ENCODE measurements around the gene TBC1D28.
"Not testable (repeated sequence)": the region's sequence is repeated elsewhere in the genome, so short reads cannot be mapped to it uniquely, and the experiment has no call there.

The TBC1D28 gene

GRCh38 chr17:18644291-18644690, at the start of gene TBC1D28:
TSS of gene TBC1D28 (minus strand) at chr17:18644391. CDS start at chr17:18641352, 3,039 bp downstream.
- not testable (repeated sequence) for DNase-seq

DNA sequence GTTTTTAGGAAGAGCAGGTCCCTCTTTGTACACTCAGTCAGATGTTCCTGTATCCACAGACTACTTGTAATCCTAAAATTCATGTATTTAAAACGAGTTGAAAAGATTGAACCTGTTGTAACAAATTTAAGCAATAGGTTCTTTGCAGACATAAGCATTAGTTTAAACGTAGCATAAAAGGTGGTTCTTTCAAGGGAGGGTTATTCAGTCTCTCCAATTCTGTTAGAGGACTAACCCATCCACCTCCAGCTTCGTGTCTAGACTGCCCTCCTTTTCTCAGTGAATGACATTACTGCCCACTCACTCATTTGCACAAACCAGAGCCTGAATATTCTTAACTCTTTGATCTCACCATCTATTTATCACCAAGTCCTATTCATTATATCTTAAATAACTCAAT, 38.5 kb upstream of the TBC1D28 start:
- not testable (repeated sequence) for DNase-seq

- DNase-seq: peak; percentile 57
Observed at GRCh38 chr17:18681767-18682571, 37.8 kb upstream of the TBC1D28 start, which contains the start of gene FOXO3B. TSS of gene FOXO3B (minus strand) at chr17:18682314. CDS start at chr17:18681651, 663 bp downstream.

DNA sequence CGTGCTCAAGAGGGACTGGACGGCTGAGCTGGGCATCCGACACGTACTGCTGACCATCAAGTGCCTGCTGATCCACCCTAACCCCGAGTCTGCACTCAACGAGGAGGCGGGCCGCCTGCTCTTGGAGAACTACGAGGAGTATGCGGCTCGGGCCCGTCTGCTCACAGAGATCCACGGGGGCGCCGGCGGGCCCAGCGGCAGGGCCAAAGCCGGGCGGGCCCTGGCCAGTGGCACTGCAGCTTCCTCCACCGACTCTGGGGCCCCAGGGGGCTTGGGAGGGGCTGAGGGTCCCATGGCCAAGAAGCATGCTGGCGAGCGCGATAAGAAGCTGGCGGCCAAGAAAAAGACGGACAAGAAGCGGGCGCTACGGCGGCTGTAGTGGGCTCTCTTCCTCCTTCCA, 33.2 kb upstream of the TBC1D28 start:
- DNase-seq: not testable (repeated sequence)

DNA sequence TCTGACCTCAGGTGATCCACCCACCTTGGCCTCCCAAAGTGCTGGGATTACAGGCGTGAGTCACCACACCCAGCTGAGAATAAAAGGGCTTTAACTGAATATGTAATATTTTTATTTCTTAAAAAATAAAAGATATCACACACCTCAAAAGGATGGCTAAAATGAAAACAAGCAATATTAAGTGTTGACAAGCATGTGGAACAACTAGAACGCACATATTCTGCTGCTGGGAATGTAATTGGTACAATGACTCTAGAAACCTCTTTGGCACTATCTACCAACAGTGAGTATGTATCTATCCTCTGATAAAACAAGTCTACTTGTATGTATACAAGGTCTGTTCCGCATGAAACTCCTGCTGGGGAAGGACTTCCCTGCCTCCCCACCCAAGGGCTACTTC, 32.7 kb upstream of the TBC1D28 start:
- DNase-seq: not testable (repeated sequence)

GRCh38 chr17:18672395-18673227, 28.4 kb upstream of the TBC1D28 start:
- not testable (repeated sequence) for DNase-seq

DNA sequence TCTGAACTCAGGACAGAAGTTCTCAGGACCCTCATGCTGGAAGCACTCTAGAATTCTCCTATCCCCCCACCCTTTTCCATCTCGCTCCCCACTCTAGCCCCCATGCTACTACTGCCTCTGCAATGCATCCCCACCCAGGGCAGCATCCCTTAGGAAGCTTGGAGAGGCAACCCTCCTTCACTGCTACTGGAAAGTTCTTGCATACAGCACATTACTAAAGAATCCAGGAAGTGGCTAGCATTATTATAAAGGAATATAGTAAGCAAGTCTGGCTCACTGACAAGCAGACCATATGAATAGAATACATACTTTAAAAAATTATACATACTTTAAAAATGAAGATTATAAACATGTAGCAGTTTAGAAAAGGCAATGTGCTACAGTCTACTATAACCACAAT, 24.4 kb upstream of the TBC1D28 start:
- not testable (repeated sequence) for DNase-seq

GRCh38 chr17:18667535-18667934, 23.3 kb upstream of the TBC1D28 start:
- DNase-seq: not testable (repeated sequence)

DNA sequence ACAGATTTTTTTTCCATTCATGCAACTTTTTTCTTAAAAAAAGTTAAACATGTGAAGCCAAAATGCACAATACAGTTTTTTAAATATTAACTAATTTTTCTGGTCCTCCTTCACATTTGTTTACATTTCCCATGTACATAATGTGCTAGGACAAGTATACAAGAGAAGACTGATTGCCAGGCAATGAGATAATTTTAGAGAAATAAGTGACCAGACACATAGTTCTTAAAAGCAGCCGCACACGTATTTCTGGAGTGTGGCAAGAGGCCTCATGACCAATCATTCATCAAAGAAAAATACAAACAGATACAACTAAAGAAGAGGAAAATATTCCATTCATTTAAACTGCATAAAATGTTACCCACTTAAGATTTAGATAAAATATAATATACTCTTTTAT, 22.1 kb upstream of the TBC1D28 start:
- DNase-seq: not testable (repeated sequence)

DNA sequence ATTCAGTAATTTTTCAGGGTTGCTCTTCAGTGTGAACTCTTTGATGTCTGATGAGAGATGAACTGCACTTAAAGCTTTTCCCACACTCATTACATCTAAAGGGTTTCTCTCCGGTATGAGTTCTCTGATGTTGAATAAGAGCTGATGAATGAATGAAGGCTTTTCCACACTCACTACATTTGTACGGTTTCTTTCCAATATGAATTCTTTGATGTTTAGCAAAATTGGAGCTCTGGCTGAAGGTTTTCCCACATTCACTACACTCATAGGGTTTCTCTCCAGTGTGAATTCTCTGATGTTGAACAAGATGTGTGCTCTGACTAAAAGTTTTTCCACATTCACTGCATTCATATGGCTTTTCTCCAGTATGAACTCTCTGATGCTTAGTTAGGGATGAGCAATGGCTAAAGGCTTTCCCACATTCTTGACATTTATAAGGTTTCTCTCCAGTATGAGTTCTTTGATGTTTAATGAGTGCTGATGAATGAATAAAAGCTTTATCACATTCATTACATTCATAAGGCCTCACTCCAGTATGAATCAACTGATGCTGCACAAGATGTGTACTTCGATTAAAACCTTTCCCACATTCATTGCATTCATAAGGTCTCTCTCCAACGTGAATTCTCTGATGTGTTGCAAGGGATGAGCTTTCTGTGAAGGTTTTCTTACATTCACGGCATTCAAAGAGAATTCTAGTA, 17.9 kb upstream of the TBC1D28 start:
- not testable (repeated sequence) for DNase-seq

DNA sequence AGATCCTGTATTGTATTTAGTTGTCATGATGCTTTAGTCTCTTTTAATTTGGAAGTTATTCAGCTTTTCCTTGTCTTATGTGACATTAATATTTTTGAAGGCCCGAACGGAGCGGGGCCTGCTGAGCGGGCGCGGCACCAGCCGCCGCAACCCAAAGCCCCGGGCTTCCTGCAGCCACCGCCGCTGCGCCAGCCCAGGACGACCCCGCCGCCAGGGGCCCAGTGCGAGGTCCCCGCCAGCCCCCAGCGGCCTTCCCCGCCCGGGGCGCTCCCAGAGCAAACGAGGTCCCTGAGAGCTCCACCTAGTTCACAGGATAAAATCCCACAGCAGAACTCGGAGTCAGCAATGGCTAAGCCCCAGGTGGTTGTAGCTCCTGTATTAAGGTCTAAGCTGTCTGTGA, 5.9 kb upstream of the TBC1D28 start:
- DNase-seq: not testable (repeated sequence)

GRCh38 chr17:18643124-18643523, 1.1 kb downstream of the TBC1D28 start:
- DNase-seq: not testable (repeated sequence)

- not testable (repeated sequence) for DNase-seq
Observed at GRCh38 chr17:18638357-18638756, 5.8 kb downstream of the TBC1D28 start.

GRCh38 chr17:18636237-18636636, 8.0 kb downstream of the TBC1D28 start:
- DNase-seq: not testable (repeated sequence)

DNA sequence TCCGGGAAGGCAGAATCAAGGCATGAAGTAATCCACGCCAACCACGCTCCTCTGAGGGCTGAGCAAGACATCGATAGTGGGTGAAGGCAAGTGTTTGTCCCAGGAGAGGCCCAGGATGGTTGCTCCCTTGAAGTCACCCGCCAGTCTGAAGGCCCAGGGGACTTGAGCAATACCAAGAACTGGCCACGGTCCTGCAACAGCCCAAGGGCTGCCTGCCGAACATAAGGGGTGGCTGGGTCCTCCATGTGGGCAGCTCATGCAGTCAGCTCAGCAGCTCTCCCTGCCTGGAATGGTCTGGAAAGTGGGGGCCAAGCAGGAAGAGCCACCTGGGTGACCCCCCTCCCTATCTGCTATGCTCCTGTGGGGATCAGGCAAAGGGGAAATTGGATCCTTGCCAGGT, 8.4 kb downstream of the TBC1D28 start:
- not testable (repeated sequence) for DNase-seq

- not testable (repeated sequence) for DNase-seq
Observed at GRCh38 chr17:18634550-18635263, 9.5 kb downstream of the TBC1D28 start.

- DNase-seq: no peak
Observed at GRCh38 chr17:18626152-18626870, 17.9 kb downstream of the TBC1D28 start.

DNA sequence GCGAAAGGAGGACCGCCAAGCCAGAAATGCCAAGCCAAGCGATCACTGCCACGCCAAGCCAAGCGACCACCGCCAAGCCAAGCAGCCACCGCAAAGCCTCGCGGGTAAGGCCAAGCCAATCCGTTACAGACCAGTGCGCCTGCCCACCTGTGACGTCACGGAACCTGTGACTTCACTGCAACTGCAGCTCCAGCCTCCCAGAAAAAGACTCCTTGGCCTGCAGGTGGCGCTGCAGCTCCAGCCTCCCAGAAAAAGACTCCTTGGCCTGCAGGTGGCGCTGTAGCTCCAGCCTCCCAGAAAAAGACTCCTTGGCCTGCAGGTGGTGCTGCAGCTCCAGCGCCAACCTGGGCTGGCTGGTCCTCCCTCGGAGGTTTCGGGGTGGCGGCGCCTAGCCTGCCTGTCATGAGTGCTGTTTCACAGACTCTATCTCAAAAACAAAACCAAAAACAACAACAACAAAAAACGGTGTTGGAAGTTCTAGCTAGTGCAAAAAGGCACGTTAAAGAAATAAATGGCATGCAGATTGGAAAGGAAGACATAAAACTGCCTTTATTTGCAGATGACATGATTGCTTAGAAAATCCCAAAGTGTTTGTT, 18.6 kb downstream of the TBC1D28 start:
- DNase-seq: not testable (repeated sequence)

DNA sequence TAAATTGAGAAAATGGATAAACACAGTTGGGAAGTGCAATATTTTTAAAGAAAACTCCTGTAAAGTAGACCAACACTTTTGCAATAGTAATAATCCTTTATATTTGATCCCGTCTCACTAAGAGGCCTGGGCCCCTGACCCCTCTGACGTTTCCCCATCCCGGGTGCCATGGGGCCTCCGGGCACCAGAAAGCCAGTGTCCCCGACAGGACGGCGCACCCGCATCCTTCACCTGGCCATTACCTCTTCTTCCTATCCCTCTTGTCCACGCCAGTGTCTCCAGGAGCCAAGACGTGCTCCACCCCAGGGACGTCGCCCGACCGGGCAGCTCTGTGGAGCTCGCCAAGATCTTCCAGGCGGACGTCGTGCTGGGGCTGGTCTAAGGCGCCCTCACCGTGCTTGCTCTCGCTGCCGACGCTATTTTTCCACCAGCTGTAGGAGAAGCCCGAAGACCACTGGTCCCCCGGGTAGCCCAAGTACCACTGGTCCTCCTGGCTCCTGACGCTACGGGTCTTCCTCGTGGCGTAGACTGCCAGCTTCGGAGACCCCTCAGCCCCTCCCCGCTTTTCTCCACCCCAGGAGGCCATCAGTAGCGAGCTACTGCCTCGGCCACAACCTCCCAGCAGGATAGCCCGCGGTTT, 19.2 kb downstream of the TBC1D28 start:
- not testable (repeated sequence) for DNase-seq

DNA sequence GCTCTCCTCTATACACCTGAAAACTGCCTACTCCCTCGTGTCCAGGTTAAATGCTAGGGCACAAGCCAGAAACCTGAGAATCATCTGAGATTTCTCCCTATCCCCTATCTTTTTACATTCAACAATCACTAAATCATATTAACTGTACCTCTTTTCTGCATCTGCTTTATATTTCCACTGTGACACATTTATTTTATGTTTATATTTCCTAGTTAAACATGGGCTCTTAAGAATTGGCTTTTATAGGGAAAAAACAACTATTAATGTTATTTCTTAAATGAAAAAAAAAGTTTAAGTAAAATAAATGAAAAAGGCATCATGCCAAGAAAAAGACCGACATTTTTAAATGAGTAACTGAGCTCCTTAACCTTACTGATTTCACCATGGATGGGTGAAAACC, 26.6 kb downstream of the TBC1D28 start:
- DNase-seq: not testable (repeated sequence)

DNA sequence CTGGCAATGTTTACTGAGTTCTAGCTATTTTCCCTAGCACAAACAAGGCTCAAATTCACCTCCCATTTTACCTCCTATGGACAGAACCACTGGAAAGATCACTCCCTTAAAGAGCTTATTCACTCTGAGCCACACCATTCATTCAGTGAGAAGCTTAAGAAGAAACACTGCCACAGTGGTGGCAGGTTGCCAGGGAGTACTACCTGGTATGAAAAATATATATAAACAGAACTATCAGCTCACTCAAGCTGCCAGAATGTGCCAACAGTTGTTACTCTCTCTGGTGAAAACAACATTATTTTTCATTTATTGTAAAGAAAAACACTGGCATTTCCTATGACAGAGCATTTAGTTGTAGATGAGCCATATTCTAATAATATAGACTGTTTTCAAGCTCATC, 31.2 kb downstream of the TBC1D28 start:
- DNase-seq: not testable (repeated sequence)

Measured in NCI-H510A (cell line).